ENCODE results near the gene DGLUCY. TPM values are rescaled to one million over a fixed set of nuclear protein-coding genes. Genes with fewer than 3 reads are reported as not detected.

The DGLUCY gene
- total and polyA plus RNA-seq, 2 of the 13 experiments (the other 11 are each of a cell fraction or from before 2014, with no cell fraction given), result 14.8 to 36.3 TPM

GRCh38 chr14:91103116-91103515 is 10.8 kb upstream of the DGLUCY start:
- BruUV-seq (replicated peaks), result no TSS peak
- no peak for DNase-seq (ENCODE audit: low spot score)
- ChIA-PET CTCF (ENCODE audit: low intra/inter-chr PET ratio, low total read pairs) (no interaction called here), POLR2A (no interaction called here)
- H3K4me2 ChIP-seq (ENCODE audit: low read depth, low read length), result no peak overlapping the region
- no peak for FAIRE-seq
- no peak overlapping the region for H3K9ac ChIP-seq (ENCODE audit: insufficient read depth, low read depth, low read length)
- WGBS (ENCODE audit: low lambda C conversion rate), result 53% methylated on average over 8 of the region's 8 CpGs
- H3K79me2 ChIP-seq (ENCODE audit: insufficient read depth, low read length), result no peaks in the 10 kb centered on the region
- H2AFZ ChIP-seq (ENCODE audit: low read length), result no peak overlapping the region
- intact Hi-C loops (cut with micrococcal nuclease; ENCODE audit: unreplicated experiment) (no loop called here), in situ Hi-C loops (cut with HindIII; ENCODE audit: extremely low pct_ligation_motif_present, low pct_unique_long_range_greater_than_20kb) (no loop called here)
- H3K4me3 ChIP-seq (replicated peaks in 1 of 3; ENCODE audit: insufficient read depth in 1 of 3, low read depth in 2 of 3, low read length in 3 of 3), result no peak overlapping the region
- peaks cover 6% of the 10 kb centered on the region; the same call in 1 of the 2 replicates for H3K4me1 ChIP-seq (ENCODE audit: insufficient read depth, low read length)
- no peaks in the 10 kb centered on the region for H3K36me3 ChIP-seq (replicated peaks in 1 of 2; ENCODE audit: control insufficient read depth in 1 of 2, insufficient read depth in 2 of 2, low read length in 2 of 2)
- TF ChIP-seq, protein P1, sequence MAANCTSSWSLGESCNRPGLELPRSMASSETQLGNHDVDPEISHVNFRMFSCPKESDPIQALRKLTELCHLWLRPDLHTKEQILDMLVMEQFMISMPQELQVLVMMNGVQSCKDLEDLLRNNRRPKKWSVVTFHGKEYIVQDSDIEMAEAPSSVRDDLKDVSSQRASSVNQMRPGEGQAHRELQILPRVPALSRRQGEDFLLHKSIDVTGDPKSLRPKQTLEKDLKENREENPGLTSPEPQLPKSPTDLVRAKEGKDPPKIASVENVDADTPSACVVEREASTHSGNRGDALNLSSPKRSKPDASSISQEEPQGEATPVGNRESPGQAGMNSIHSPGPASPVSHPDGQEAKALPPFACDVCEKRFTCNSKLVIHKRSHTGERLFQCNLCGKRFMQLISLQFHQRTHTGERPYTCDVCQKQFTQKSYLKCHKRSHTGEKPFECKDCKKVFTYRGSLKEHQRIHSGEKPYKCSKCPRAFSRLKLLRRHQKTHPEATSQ (CRISPR knock-in tag; IDR thresholded peaks at IDR 0.05; ENCODE audit: borderline replicate concordance), result no peak
- TF ChIP-seq TAF1 (CRISPR knock-in tag; IDR thresholded peaks at IDR 0.05), result no peak
- TF ChIP-seq KAT2B (IDR thresholded peaks at IDR 0.05; ENCODE audit: borderline replicate concordance, low read depth, low read length), result no peak
- no peak for TF ChIP-seq ZNF501 (CRISPR knock-in tag; IDR thresholded peaks at IDR 0.05)
- no peak for TF ChIP-seq ZNF713 (CRISPR knock-in tag; IDR thresholded peaks at IDR 0.05)
- no peak for TF ChIP-seq ZNF263 (CRISPR knock-in tag; IDR thresholded peaks at IDR 0.05)
- TF ChIP-seq, protein P2, sequence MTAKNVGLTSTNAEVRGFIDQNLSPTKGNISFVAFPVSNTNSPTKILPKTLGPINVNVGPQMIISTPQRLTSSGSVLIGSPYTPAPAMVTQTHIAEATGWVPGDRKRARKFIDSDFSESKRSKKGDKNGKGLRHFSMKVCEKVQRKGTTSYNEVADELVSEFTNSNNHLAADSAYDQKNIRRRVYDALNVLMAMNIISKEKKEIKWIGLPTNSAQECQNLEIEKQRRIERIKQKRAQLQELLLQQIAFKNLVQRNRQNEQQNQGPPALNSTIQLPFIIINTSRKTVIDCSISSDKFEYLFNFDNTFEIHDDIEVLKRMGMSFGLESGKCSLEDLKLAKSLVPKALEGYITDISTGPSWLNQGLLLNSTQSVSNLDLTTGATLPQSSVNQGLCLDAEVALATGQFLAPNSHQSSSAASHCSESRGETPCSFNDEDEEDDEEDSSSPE (CRISPR knock-in tag; IDR thresholded peaks at IDR 0.05), result no peak
- TF ChIP-seq NFIB (CRISPR knock-in tag; IDR thresholded peaks at IDR 0.05; ENCODE audit: borderline replicate concordance), result no peak
- TF ChIP-seq SMARCE1 (IDR thresholded peaks at IDR 0.05; ENCODE audit: borderline replicate concordance), result no peak
- no peak for TF ChIP-seq ZKSCAN8 (CRISPR knock-in tag; IDR thresholded peaks at IDR 0.05; ENCODE audit: borderline replicate concordance)
- no peak for TF ChIP-seq CSRNP1 (CRISPR knock-in tag; IDR thresholded peaks at IDR 0.05)
- no peak for TF ChIP-seq ZBTB3 (CRISPR knock-in tag; IDR thresholded peaks at IDR 0.05; ENCODE audit: borderline replicate concordance, low read depth)
- no peak for TF ChIP-seq CCAR2 (optimal IDR thresholded peaks at IDR 0.05; ENCODE audit: low read depth, low read length)
- TF ChIP-seq NFKB2 (CRISPR knock-in tag; IDR thresholded peaks at IDR 0.05; ENCODE audit: borderline replicate concordance), result no peak
- TF ChIP-seq ZNF12 (CRISPR knock-in tag; IDR thresholded peaks at IDR 0.05), result no peak
- no peak for TF ChIP-seq STAG1 (CRISPR knock-in tag; IDR thresholded peaks at IDR 0.05)
- TF ChIP-seq NFE2L2 (IDR thresholded peaks at IDR 0.05; ENCODE audit: low read length), result no peak
- TF ChIP-seq, protein P3, sequence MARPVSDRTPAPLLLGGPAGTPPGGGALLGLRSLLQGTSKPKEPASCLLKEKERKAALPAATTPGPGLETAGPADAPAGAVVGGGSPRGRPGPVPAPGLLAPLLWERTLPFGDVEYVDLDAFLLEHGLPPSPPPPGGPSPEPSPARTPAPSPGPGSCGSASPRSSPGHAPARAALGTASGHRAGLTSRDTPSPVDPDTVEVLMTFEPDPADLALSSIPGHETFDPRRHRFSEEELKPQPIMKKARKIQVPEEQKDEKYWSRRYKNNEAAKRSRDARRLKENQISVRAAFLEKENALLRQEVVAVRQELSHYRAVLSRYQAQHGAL (CRISPR knock-in tag; IDR thresholded peaks at IDR 0.05; ENCODE audit: not compliant biosample characterization), result no peak
- TF ChIP-seq HNRNPUL1 (IDR thresholded peaks at IDR 0.05; ENCODE audit: low read depth, low read length), result no peak
- TF ChIP-seq TCF7L2 (IDR thresholded peaks at IDR 0.05; ENCODE audit: low read depth, low read length), result no peak
- H3K9me3 ChIP-seq (ENCODE audit: low read length), result no peaks in the 10 kb centered on the region
- H3K27ac ChIP-seq (ENCODE audit: extremely low read length, insufficient read depth, low read length), result no peak overlapping the region
- no peaks in the 10 kb centered on the region for H4K20me1 ChIP-seq (ENCODE audit: insufficient read depth, low read length)
- ATAC-seq, result no peak
- H3K27me3 ChIP-seq (ENCODE audit: control insufficient read depth in 1 of 2, insufficient read depth in 2 of 2, low read length in 2 of 2), result no peaks in the 10 kb centered on the region; a peak in 1 of 5 replicates

Data from HepG2 (cell line).